22Rv1 (cell line): ENCODE results near the gene RASA4B.
A peak's percentile ranks its signal among the peaks of the same experiment; 100 is the strongest.

Source experiments
- H3K27ac ChIP-seq: fragments of 450-650 bp; 2 replicates; pipeline ENCODE4 v1.5.1; 2017
- CTCF ChIP-seq: fragments of 450-650 bp; IDR thresholded peaks from 2 replicates; pipeline ENCODE4 v1.5.1; 2017; ENCODE audit warnings: mild to moderate bottlenecking
- ZFX ChIP-seq: fragments of 450-650 bp; IDR thresholded peaks from 2 replicates; pipeline ENCODE4 v1.6.1; 2017; ENCODE audit warnings: antibody characterized with exemption, borderline replicate concordance

RASA4B gene

GRCh38 chr7:102439963-102440795 is 77.4 kb downstream of the RASA4B start:
- TF ChIP-seq CTCF (no peak), ZFX (no peak)
- no peak overlapping the region for H3K27ac ChIP-seq

- TF ChIP-seq CTCF = no peak
- no peak for TF ChIP-seq ZFX
- no peak overlapping the region for H3K27ac ChIP-seq
Measured at GRCh38 chr7:102436118-102436517, 81.5 kb downstream of the RASA4B start.

GRCh38 chr7:102434039-102434486 is 83.5 kb downstream of the RASA4B start:
- no peak for TF ChIP-seq CTCF
- TF ChIP-seq ZFX = no peak
- H3K27ac ChIP-seq = no peak overlapping the region

- TF ChIP-seq ZFX = no peak
- TF ChIP-seq CTCF = no peak
Measured at GRCh38 chr7:102433219-102434038, 84.1 kb downstream of the RASA4B start, which contains the start of gene ORAI2. TSS of gene ORAI2 (plus strand) at chr7:102433575. CDS start at chr7:102438957, 5,382 bp downstream.

More at GRCh38 chr7:102433219-102434038, 84.1 kb downstream of the RASA4B start, which contains the start of gene ORAI2:
- peak within 1 kb of the TSS; percentile 74 for H3K27ac ChIP-seq
